Activated T-cell treated with anti-CD3 and anti-CD28 coated beads, Interleukin-2, amount 50 U/mL, for 48 hours (primary cell): Measurements from ENCODE around the gene DCXR.

ENCODE experiments used
- DNase-seq, 2 experiments: peaks; one replicate each; pipeline ENCODE4 v3.0.0-alpha.2; 2020

The DCXR gene

DNA sequence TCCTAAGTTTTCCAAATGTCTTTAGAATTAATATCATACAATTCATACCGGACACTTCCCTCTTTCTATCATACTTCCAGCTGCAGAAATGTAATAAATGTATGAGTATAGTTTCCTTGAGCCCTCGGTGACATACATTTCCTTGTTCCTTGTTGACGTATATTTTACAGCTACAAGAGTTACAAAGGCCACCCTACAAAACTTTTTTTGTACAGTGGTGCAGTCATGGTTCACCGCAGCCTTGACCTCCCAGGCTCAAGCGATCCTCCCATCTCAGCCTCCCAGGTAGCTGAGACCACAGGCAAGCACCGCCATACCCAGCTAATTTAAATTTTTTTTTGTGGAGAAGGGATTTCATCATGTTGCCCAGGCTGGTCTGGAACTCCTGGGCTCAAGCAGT lies 35.3 kb upstream of the DCXR start:
- no peak for DNase-seq

GRCh38 chr17:82070611-82071010 lies 33.1 kb upstream of the DCXR start:
- no peak for DNase-seq

DNA sequence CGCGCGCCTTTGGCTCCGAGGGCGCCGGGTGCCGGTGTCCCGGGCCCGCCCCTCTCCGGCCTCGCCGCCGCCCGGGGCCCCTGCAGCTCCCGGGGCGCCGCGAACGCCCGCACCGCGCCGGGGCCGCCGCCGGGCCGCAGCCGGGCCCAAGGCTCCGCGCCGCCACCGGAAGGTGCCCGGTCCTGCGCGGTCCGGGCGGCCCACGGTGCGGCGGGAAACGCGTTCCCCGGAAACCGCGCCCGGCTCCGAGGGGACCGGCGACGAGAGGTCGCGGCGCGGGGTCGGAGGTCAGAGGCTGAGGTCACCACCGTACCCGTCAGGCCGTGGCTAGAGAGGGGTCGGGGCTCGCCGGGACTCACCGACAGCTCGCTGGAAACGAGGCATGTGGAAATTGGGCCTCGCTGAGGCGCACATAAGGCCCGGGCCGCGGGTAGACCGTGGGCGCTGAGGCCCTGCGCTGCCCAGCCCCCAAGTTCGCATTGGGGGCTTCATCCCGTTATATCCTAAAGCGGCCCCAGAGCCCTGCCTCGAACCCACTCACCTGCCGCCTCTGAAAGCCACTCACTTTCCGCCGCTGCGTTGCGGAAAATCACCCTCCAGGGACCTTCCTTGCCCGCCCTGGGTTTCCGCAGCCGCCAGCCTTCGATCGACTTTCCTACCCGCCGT lies 28.3 kb upstream of the DCXR start, which contains the start of gene DUS1L:
DUS1L (minus strand) TSS at position 167 of the 666 bp plus-strand sequence. CDS start 745 bp downstream, outside the sequence.
- DNase-seq: peak; percentile 80 to 86

GRCh38 chr17:82065193-82065637 lies 27.7 kb upstream of the DCXR start:
- DNase-seq: peak in 1 of 2 experiments; percentile 51

- no peak for DNase-seq
Measured at GRCh38 chr17:82064433-82065192, 27.1 kb upstream of the DCXR start.

DNA sequence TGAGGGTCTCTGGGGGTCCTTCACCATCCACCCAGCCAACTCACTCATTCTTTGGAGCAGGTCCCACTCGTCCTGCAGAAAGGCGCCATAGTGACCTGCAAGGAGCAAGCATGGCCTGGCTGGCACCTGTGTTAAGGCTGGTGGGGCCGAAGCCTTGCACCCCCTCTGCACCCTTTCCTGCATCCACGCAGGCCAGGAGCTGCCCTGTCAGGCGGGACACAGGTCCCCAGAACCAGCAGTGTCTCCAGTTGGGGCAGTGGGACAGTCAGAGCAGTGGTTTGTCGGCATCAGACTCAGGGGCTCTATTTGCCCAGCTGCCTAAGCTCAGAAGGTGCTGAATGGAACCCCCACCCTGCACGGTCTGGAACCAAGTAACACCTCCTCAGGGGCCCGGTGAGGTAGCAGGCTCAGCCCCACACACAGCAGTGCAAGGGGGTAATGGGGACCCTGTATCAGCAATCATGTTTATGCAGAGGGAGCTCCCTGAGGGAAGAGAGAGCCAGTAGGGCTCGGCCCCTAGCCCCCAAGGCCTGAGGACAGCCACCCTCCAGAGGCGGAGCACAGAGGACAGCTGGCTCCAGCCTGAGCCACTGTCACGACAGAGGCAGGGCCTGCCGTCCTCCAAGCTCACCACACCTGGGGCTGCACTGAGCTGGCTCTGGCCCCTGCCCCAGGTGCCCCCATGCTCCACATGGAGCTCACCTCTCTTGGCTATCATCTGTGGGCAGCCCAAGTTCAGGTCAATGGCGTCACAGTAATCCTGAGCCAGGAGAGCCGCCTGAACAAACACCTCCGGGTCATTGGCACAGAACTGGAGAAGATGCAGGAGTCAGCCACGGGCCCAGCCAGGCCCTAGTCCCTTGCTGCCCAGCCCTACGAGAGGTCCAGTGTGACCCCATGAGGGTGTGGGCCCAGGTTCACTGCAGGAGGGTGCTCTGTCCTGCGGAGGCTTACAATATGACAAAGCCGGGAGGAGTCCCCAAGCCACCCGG lies 26.2 kb upstream of the DCXR start:
- no peak for DNase-seq

DNA sequence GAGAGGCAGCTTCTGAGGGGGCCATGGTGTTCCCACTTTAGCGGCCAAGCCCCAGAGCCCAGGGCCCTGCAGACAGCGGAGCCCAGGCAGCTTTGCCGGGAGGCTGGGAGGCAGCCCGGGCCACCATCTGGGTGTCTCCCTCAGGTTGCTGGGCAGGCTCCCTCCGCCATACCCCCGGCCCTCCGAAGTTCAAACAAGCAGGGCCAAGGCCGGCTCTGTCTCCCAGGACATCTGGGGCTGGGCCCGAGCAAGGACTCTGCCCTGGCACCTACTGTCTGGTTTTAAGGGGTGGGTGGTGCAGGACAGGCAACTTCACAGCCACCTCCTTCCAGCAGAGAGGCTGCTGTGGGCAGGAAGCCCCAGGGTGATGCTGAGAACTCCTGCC lies 25.5 kb upstream of the DCXR start:
- no peak for DNase-seq

DNA sequence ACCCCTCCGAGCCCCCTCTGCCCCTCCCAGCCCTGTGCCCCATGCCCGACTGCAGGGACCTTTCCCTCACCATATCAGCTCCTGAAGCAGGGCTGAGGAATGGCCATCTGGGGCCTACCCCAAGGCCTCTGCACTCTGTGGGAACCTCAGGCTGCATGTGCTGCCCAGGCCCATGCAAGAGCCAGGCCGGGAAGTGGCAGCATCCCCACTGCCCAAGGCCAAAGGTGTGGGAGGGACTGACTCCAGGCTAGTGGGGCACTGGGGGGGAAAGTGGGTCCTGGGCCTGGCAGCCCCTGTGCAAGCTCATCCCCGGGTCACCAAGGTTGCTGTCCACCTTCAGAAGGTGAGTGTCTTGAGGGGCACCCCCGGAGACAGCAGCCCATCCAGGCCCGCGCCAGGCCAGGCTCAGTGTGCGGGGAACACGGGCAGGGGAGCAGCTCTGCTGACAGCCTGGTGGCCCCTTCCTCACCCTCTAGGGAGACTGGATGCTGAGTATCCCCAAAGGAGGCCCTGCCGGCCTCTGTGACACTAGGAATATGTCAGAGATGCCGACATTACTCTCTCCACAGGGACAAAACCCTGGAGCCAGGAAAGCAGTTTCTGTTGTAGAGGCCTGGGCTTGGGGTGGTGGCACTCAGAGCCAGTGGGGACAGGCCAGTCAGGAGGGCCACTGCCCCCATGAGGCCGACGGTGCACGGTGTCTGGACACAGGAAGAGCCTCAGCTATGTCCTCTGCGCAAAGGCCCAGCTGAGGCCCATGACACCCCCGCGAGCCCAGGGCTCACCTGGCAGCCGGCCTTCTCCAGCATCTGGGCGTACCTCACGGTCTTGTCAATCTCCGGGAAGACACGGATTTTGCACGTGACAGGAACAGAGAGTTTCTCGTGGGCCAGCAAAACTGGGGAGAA lies 24.8 kb upstream of the DCXR start:
- DNase-seq: no peak

- DNase-seq: no peak
Measured at GRCh38 chr17:82061047-82061925, 23.8 kb upstream of the DCXR start.

DNA sequence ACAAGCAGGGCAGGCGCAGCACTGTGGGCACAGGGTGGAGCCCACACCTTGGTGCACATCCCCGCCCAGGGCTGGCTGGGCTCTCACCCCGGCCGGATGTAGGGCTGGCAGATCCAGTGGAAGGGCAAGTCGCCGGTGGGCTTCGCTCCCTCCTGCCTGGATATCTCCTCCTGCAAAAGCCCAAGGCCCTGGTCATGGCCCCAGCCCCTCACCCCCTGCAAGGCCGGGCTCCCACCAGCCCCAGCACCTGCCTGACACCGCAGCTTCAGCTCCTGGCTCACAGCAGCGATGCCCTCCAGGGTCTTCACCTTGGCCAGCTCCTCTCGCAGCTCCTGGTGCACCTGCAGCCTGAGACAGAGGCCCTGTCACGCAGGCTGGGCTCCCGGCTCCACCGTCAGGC lies 23.1 kb upstream of the DCXR start:
- DNase-seq: no peak

DNA sequence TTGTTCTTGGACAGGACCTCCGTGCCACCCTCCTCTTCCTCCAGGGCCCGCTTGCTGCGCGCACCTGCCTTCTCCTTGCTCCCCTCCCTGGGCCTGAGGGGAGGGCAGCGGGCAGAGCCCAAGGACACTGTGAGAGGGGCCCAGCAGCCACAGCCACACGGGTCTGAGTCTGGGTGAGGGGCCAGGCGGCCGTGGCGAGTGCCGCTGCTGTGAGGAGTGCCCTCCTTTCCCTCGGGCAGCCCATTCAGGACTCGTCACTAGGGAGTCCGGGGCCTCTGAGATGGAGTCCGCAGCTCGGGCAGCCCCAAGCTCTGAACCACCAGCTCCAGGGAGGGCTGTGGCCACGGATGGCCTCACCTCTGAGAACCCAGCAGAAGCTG lies 22.5 kb upstream of the DCXR start:
- DNase-seq: no peak

DNA sequence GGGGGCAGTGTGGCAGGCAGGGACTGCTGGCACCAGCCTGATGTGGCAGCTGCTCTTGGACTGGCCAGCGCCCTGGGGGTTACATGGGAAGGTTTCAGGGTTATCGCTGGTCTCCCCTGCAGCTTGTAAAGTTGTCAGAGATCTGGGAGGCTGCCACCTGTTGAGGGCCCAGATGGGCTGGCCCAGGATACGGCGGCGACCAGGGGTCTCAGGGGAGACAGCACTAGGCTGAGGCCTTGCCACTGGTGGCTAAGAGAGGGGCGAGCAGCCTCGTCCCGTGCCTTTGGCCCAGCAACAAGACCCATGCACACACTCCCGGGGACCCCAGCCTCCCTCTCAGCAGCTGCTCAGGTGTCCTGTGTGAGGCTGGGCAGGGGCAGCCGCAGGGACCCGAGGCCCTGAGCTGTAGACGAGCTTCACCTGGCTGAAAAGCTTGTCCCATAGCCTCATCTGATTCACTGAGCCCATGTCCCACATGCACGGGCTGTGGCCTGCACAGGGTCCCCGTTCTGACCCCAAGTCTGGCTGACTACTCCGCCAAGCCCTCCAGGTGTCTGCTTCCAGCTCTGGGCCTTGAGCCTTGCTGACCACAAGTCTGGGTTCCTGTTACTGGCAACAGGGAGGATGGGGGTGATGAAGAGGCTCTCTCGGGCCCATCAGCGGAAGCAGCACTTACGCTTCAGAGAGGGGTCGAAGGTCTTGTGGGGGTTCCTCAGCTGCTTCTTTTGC lies 21.9 kb upstream of the DCXR start:
- no peak for DNase-seq

- DNase-seq: no peak
Measured at GRCh38 chr17:82058855-82059249, 21.4 kb upstream of the DCXR start.

DNA sequence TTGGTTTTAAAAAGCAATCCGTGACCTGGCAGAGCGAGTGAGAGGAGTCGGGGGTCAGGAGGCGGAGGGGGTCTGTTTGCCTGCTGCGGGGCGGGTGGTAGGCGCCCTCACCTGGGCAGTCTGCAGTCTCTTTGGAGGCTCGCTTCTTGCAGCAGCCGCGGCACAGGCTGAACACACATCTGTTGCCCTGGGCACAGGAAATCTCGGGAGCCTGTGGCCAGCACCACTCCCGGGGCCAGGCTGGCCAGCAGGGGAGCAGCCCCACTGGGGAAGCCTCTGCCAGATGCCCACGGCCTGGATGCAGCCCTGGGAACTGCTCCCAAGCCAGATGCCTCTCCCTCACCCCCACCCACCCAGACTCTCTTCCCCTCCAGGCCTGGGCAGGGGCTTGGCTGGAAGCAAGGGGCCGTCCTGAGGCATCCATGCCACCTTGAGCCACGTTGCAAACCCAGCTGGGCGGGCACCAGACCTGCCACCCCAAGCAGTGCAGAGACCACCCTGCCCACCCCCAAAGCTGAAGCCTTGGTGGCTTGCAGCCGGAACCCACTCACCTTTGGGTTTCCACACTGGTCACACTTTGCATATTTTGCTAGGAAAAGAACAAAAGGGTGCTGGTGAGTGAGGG lies 20.8 kb upstream of the DCXR start:
- DNase-seq: no peak

- DNase-seq: no peak
Measured at GRCh38 chr17:82056729-82057621, 19.5 kb upstream of the DCXR start.

GRCh38 chr17:82055965-82056728 lies 18.6 kb upstream of the DCXR start:
- DNase-seq: no peak

GRCh38 chr17:82055023-82055964 lies 17.8 kb upstream of the DCXR start:
- no peak for DNase-seq
